Tibial artery (tissue), 4 donors: ENCODE results near the gene LGI4.

ENCODE experiments used
- DNase-seq, 2 donors: peaks; one replicate each; pipeline ENCODE4 v3.0.0-alpha.2; 2019
- H3K27ac ChIP-seq, 2 donors: fragments of 200-600 bp; sonication (generic) in 1 of 2; 1 replicate in 1 of 2; 2 replicates in 1 of 2; pipeline ENCODE4 v1.5.1; 2018 to 2019; ENCODE audit warnings: mild to moderate bottlenecking in 1 of 2
- H3K27me3 ChIP-seq, 2 donors: fragments of 200-600 bp; sonication (generic) in 1 of 2; one replicate each; pipeline versions ENCODE4 v1.5.1 to v1.6.0; 2016 to 2019
- H3K36me3 ChIP-seq, 3 donors: fragments of 200-600 bp; sonication (generic) in 2 of 3; one replicate each; pipeline ENCODE4 v1.5.1; 2016 to 2019; ENCODE audit warnings: mild to moderate bottlenecking in 2 of 3
- H3K4me1 ChIP-seq, 4 donors: fragments of 200-600 bp; sonication (generic) in 2 of 4; 1 replicate in 3 of 4; 2 replicates in 1 of 4; pipeline ENCODE4 v1.5.1; 2016 to 2019
- H3K4me3 ChIP-seq, 2 donors: fragments of 200-600 bp; sonication (generic) in 1 of 2; 1 replicate in 1 of 2; 2 replicates in 1 of 2; pipeline ENCODE4 v1.5.1; 2018 to 2019; ENCODE audit warnings: mild to moderate bottlenecking in 2 of 2
- H3K9me3 ChIP-seq, 3 donors: fragments of 200-600 bp; sonication (generic) in 1 of 3; one replicate each; pipeline ENCODE4 v1.5.1; 2016 to 2019
- CTCF ChIP-seq, 2 experiments: fragments of 200-600 bp in 1 of 2; fragments of 450-650 bp in 1 of 2; IDR thresholded peaks; one replicate each; pipeline ENCODE4 v1.5.1; 2017 to 2019; ENCODE audit warnings: antibody characterized with exemption in 2 of 2, mild to moderate bottlenecking in 1 of 2, moderate library complexity in 1 of 2
- intact Hi-C: fragments of 100-400 bp; cut with DNase I; formaldehyde crosslinking; loops from one replicate; pipeline ENCODE4 v1.15.0; 2023; ENCODE audit warnings: low total_unique reads

Gene LGI4

GRCh38 chr19:35081201-35081600 lies 53.7 kb downstream of the LGI4 start:
- TF ChIP-seq CTCF (IDR thresholded peaks at IDR 0.05) = no peak
- no peaks in the 10 kb centered on the region for H3K4me1 ChIP-seq
- peaks cover 0 to 24% of the 10 kb centered on the region in 2 donors for H3K27me3 ChIP-seq
- H3K27ac ChIP-seq = no peak overlapping the region
- no peak for DNase-seq
- intact Hi-C loops = no loop called here
- no peaks in the 10 kb centered on the region for H3K36me3 ChIP-seq
- H3K9me3 ChIP-seq = no peaks in the 10 kb centered on the region
- no peak overlapping the region for H3K4me3 ChIP-seq

- Histone ChIP-seq H3K4me3 (no peak overlapping the region), H3K9me3 (no peaks in the 10 kb centered on the region), H3K36me3 (no peaks in the 10 kb centered on the region), H3K4me1 (no peaks in the 10 kb centered on the region), H3K27me3 (peaks cover 0 to 24% of the 10 kb centered on the region in 2 donors), H3K27ac (no peak overlapping the region)
- intact Hi-C loops = no loop called here
- no peak for DNase-seq
- TF ChIP-seq CTCF (IDR thresholded peaks at IDR 0.05) = no peak
Observed at GRCh38 chr19:35080613-35081170, 54.2 kb downstream of the LGI4 start.

GRCh38 chr19:35079826-35080225 lies 55.0 kb downstream of the LGI4 start:
- Histone ChIP-seq H3K9me3 (no peaks in the 10 kb centered on the region), H3K36me3 (no peaks in the 10 kb centered on the region), H3K4me1 (no peaks in the 10 kb centered on the region), H3K27me3 (peaks cover 0 to 26% of the 10 kb centered on the region in 2 donors), H3K4me3 (no peak overlapping the region), H3K27ac (no peak overlapping the region)
- no peak for DNase-seq
- intact Hi-C loops = no loop called here
- no peak for TF ChIP-seq CTCF (IDR thresholded peaks at IDR 0.05)

GRCh38 chr19:35077411-35078223 lies 57.2 kb downstream of the LGI4 start:
- H3K36me3 ChIP-seq = no peaks in the 10 kb centered on the region
- no peak overlapping the region for H3K27ac ChIP-seq
- no peak for DNase-seq
- no peak for TF ChIP-seq CTCF (IDR thresholded peaks at IDR 0.05)
- no peaks in the 10 kb centered on the region for H3K4me1 ChIP-seq
- peaks cover 0 to 17% of the 10 kb centered on the region in 2 donors for H3K27me3 ChIP-seq
- intact Hi-C loops = no loop called here
- no peak overlapping the region for H3K4me3 ChIP-seq
- no peaks in the 10 kb centered on the region for H3K9me3 ChIP-seq

GRCh38 chr19:35076657-35077056 lies 58.2 kb downstream of the LGI4 start:
- Histone ChIP-seq H3K36me3 (no peaks in the 10 kb centered on the region), H3K4me1 (no peaks in the 10 kb centered on the region), H3K27ac (no peak overlapping the region), H3K9me3 (no peaks in the 10 kb centered on the region), H3K27me3 (peaks cover 0 to 16% of the 10 kb centered on the region in 2 donors), H3K4me3 (no peak overlapping the region)
- intact Hi-C loops = no loop called here
- no peak for DNase-seq
- TF ChIP-seq CTCF (IDR thresholded peaks at IDR 0.05) = no peak
